ENCODE measurements around the gene NEK6. TPM values are rescaled to one million over a fixed set of nuclear protein-coding genes. Genes with fewer than 3 reads are reported as not detected.

The NEK6 gene
- total RNA-seq, 1 donor from 2014 or later = 115 TPM

- no peaks in the 10 kb centered on the region for H3K4me1 Mint-ChIP-seq (ENCODE audit: unreplicated experiment)
- peaks cover 2% of the 10 kb centered on the region for H3K36me3 Mint-ChIP-seq (ENCODE audit: unreplicated experiment)
- TF ChIP-seq, protein P1, sequence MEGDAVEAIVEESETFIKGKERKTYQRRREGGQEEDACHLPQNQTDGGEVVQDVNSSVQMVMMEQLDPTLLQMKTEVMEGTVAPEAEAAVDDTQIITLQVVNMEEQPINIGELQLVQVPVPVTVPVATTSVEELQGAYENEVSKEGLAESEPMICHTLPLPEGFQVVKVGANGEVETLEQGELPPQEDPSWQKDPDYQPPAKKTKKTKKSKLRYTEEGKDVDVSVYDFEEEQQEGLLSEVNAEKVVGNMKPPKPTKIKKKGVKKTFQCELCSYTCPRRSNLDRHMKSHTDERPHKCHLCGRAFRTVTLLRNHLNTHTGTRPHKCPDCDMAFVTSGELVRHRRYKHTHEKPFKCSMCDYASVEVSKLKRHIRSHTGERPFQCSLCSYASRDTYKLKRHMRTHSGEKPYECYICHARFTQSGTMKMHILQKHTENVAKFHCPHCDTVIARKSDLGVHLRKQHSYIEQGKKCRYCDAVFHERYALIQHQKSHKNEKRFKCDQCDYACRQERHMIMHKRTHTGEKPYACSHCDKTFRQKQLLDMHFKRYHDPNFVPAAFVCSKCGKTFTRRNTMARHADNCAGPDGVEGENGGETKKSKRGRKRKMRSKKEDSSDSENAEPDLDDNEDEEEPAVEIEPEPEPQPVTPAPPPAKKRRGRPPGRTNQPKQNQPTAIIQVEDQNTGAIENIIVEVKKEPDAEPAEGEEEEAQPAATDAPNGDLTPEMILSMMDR (IDR thresholded peaks at IDR 0.05) = no peak
- H3K4me3 Mint-ChIP-seq (ENCODE audit: unreplicated experiment) = no peak overlapping the region
- H3K9me3 Mint-ChIP-seq (ENCODE audit: unreplicated experiment) = no peaks in the 10 kb centered on the region
- DNase-seq (ENCODE audit: extremely low spot score, unreplicated experiment) = no peak
- no peak overlapping the region for H3K27ac Mint-ChIP-seq (ENCODE audit: unreplicated experiment)
- peaks cover 19% of the 10 kb centered on the region for H3K27me3 Mint-ChIP-seq (ENCODE audit: unreplicated experiment)
Observed at GRCh38 chr9:124228516-124228915, 29.2 kb upstream of the NEK6 start.

DNA sequence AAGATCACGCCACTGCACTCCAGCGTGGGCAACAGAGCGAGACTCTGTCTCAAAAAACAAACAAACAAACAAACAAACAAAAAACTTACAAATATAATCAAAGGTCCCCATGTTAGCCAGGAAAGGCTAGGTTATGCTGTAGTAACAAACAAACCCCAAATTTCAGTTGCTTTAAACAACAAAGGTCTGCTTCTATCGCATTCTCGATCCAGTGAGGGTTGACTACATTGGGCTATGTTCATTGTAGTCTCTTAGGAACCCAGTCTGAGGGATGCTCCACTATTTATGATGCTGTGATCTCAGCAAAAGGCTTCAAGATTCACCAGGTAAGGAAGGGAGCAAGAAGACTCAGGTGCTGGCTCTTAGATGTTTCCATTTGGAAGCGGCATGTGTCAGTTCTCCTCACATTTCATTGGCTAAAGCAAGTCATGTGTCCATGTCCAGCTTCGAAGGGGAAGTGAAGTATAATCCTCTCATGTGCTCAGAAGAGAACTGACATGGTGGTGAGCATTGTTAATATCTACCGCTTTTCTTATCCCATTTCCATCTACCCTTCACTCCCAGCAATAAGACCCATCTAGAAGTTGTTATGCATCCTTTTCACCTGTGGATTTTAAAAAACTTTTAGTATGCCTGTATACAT, 26.5 kb upstream of the NEK6 start:
- TF ChIP-seq, protein P1 (IDR thresholded peaks at IDR 0.05) = no peak
- H3K4me1 Mint-ChIP-seq (ENCODE audit: unreplicated experiment) = no peaks in the 10 kb centered on the region
- H3K27me3 Mint-ChIP-seq (ENCODE audit: unreplicated experiment) = peaks cover 14% of the 10 kb centered on the region
- no peak for DNase-seq (ENCODE audit: extremely low spot score, unreplicated experiment)
- peaks cover 4% of the 10 kb centered on the region for H3K36me3 Mint-ChIP-seq (ENCODE audit: unreplicated experiment)
- peaks cover 5% of the 10 kb centered on the region for H3K9me3 Mint-ChIP-seq (ENCODE audit: unreplicated experiment)
- no peak overlapping the region for H3K4me3 Mint-ChIP-seq (ENCODE audit: unreplicated experiment)
- no peak overlapping the region for H3K27ac Mint-ChIP-seq (ENCODE audit: unreplicated experiment)

GRCh38 chr9:124238546-124239140, 19.1 kb upstream of the NEK6 start:
- TF ChIP-seq, protein P1 (IDR thresholded peaks at IDR 0.05) = no peak
- H3K36me3 Mint-ChIP-seq (ENCODE audit: unreplicated experiment) = peaks cover 2% of the 10 kb centered on the region
- H3K4me1 Mint-ChIP-seq (ENCODE audit: unreplicated experiment) = peaks cover 18% of the 10 kb centered on the region
- peaks cover 28% of the 10 kb centered on the region for H3K27me3 Mint-ChIP-seq (ENCODE audit: unreplicated experiment)
- no peak for DNase-seq (ENCODE audit: extremely low spot score, unreplicated experiment)
- peaks cover 5% of the 10 kb centered on the region for H3K9me3 Mint-ChIP-seq (ENCODE audit: unreplicated experiment)
- no peak overlapping the region for H3K4me3 Mint-ChIP-seq (ENCODE audit: unreplicated experiment)
- no peak overlapping the region for H3K27ac Mint-ChIP-seq (ENCODE audit: unreplicated experiment)

GRCh38 chr9:124239249-124240073, 18.3 kb upstream of the NEK6 start:
- H3K27ac Mint-ChIP-seq (ENCODE audit: unreplicated experiment) = no peak overlapping the region
- DNase-seq (ENCODE audit: extremely low spot score, unreplicated experiment) = no peak
- no peak overlapping the region for H3K4me3 Mint-ChIP-seq (ENCODE audit: unreplicated experiment)
- TF ChIP-seq, protein P1 (IDR thresholded peaks at IDR 0.05) = no peak
- H3K9me3 Mint-ChIP-seq (ENCODE audit: unreplicated experiment) = peaks cover 5% of the 10 kb centered on the region
- H3K27me3 Mint-ChIP-seq (ENCODE audit: unreplicated experiment) = peaks cover 28% of the 10 kb centered on the region
- peaks cover 2% of the 10 kb centered on the region for H3K36me3 Mint-ChIP-seq (ENCODE audit: unreplicated experiment)
- peaks cover 19% of the 10 kb centered on the region for H3K4me1 Mint-ChIP-seq (ENCODE audit: unreplicated experiment)

Data from osteocyte (in vitro differentiated cells).